Muscle of arm (tissue), 12 donors: Measurements from ENCODE around the gene GABARAPL2. TPM values are rescaled to one million over a fixed set of nuclear protein-coding genes. Genes with fewer than 3 reads are reported as not detected.

Source experiments
- DNase-seq: peaks from one replicate; pipeline ENCODE4 v3.0.0-alpha.2; 2013
- polyA plus RNA-seq, 12 donors: library from polyadenylated mRNA; unstranded; fragments of 120-200 nt; gene quantifications; one replicate each; pipeline ENCODE4 v1.2.1, GENCODE V29; 2013; ENCODE audit not compliant: insufficient read length in 12 of 12

The GABARAPL2 gene
- polyA plus RNA-seq, 12 donors = 81.4 to 204 (median 138) TPM; not detected in 1

DNA sequence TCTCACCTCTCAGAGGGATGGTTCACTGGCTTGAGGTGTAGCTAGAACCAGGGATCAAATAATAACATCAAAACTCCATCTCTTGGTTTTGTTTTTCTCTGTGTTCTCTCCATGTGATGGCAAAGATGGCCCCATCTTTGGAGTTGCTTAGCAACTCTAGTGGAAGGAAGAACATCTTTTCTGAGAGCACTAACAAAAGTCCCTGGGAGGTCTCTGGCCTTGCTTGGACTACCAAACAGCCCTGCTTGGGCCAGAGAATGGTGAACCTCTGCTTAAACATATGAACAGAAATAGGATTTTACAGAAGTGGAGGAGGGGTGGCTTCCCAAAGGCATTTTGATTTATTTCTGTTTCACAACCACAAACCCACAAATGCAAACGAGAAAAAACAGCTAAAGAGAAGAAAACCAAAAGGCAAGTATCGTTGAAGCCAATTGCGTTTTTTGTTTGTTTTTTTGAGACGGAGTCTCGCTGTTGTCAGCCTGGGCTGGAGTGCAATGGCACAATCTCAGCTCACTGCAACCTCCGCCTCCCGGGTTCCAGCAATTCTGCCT is 13.2 kb downstream of the GABARAPL2 start:
- DNase-seq = no peak

DNA sequence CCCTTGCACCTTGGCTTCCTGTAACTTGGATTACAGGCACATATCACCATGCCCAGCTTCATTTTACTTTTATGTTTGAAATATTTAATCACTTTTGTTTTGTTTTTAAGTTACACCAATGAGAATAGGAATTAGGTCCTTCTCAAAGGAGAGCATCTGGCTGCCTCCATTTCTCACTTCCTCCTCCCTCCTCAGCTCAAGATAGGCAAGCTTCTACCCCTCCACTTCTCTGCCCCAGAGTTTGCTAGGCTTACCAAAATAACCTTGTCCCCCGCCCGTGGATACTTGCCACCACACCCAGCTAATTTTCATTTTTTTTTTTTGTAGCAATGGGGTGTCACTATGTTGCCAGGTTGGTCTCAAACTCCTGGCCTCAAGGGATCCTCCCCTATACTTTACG is 17.9 kb downstream of the GABARAPL2 start:
- DNase-seq = no peak

- no peak for DNase-seq
Observed at GRCh38 chr16:75588716-75589115, 22.5 kb downstream of the GABARAPL2 start.

DNA sequence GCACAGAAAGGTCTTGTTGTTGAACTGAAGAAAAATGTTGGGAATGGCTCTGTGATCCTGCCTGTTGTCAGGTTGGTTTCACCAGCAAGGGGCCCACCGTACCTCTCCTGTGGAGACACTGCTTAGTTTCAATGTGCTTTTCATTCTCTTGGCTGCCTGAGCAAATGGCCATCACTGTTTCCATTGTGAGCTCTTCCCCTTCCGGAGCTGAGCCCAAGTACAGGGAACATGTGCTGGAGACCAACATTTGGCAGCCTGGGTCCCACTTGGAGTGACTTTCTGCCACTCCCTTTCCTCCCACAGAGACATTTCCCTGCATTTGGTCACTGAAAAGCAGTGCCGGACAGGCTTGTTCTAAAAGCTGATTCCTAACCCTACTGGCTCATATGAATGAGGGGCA is 23.1 kb downstream of the GABARAPL2 start:
- peak; percentile 81 for DNase-seq

DNA sequence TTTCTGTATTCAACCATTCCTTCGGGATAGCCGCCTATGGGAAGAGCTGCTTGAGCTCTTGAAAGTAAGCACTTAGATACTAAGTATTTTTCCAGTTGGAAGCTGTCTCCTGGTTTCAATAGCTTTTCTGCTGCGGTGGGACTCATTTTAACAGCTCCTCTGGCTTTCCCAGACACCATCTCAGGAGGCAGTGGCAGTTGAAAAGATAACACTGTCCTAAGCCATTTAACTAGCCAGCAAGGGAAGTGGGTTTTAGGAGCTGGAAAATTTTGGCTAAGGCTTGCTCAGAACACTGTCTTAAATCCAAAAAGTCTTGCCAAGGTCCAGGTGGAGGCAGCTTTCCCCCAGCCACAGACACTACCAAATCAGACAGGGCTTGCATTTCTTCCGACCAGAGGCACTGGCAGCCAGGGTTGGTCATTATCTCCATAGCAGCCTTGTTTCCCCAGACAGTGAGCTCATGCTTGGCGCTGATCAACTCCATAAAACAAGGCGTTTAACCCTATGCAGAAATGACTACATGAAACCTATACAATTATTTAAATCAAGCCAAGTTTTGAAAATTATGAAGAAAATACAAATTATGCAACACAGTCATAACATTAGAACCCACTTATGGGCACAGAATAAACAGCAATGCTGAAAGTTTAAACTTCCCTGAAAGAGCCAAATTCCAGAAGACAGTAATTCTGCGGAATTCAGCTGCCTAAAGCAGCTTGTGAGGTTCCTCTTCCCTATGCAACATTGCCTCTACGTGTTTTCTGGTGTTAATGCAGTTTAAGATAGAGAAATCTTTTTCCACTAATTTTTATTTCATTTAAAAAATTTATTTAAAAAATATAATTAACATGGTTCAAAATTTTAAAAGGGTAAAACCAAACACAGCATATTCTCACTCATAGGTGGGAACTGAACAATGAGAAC is 25.0 kb downstream of the GABARAPL2 start:
- DNase-seq = peak; percentile 92

DNA sequence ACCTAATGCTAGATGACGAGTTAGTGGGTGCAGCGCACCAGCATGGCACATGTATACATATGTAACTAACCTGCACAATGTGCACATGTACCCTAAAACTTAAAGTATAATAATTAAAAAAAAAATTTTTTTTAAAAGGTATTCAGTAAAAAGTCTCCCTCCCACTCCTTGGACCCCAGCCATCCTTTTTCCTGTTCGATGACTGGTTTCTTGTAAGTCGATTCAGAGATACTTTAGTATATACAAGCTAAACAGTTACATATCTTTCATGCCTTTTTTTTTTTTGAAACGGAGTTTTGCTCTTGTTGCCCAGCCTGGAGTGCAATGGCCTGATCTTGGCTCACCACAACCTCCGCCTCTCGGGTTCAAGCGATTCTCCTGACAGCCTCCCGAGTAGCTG is 25.7 kb downstream of the GABARAPL2 start:
- peak; percentile 57 for DNase-seq

GRCh38 chr16:75593308-75593707 is 27.1 kb downstream of the GABARAPL2 start:
- DNase-seq = no peak

DNA sequence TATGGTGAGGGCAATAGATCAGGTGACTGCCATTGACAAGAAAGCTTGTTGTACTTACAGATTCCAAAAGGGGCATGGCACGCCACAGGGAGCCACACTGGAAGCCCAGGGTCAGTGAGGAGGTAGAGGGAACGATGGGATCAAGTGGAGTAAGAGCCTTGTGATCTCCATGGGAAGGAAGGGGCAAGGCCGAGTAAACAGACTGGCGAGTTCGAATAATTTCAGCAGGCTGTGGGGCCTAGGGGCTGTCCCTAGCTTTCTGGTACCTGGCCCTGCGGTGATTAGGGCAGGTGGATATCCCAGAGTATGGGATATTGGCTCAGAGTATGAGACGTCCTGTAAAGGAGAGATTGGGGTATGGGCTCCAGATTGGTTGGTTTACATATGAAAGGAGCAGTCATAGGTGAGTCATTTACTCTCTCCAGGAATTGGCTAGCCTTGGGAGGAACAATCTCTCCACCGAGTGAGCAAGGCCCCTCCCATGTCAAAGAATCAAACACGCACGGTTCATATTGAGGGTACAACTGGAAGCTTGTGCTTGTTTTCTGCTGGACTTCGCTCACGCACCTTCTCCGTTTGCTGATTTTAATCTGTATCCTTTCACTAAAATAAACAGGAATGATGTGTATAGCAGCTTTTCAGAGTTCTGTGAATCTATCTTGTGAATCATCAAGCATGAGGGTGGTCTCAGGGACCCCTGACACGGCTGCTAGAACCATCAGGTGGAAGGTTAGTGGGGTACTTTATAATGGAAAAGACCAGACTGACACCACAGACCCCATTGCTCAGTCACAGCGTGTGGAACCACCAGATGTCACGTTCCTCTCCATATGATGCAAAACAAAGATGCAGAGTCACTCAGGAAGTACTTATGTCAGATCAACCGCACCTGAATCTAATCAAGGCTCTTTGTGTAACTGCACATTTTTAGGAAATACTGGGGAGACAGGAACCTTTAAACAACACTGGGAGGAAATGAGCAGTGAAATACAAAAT is 27.9 kb downstream of the GABARAPL2 start:
- DNase-seq = no peak

- DNase-seq = no peak
Observed at GRCh38 chr16:75599452-75600277, 33.5 kb downstream of the GABARAPL2 start.

DNA sequence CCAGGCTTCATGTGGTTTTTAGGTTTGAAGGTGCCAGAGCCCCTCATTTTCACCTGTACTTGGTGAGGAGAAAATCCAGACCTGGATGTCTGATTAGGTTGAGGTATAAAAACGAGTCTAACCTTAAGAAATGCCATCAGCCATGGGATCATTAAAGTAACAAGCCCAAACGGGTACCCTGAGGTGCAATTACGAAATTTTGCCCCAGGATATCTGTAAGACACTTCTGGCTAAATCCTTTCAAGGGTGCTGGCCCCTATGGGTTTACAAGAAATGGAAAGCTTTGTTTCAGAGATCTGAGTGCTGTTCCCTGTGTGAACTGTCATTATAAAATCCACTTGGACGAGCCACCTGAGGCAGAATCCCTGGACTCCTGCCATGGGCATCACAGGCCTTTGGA is 37.1 kb downstream of the GABARAPL2 start:
- no peak for DNase-seq

GRCh38 chr16:75606507-75606906 is 40.3 kb downstream of the GABARAPL2 start:
- no peak for DNase-seq

DNA sequence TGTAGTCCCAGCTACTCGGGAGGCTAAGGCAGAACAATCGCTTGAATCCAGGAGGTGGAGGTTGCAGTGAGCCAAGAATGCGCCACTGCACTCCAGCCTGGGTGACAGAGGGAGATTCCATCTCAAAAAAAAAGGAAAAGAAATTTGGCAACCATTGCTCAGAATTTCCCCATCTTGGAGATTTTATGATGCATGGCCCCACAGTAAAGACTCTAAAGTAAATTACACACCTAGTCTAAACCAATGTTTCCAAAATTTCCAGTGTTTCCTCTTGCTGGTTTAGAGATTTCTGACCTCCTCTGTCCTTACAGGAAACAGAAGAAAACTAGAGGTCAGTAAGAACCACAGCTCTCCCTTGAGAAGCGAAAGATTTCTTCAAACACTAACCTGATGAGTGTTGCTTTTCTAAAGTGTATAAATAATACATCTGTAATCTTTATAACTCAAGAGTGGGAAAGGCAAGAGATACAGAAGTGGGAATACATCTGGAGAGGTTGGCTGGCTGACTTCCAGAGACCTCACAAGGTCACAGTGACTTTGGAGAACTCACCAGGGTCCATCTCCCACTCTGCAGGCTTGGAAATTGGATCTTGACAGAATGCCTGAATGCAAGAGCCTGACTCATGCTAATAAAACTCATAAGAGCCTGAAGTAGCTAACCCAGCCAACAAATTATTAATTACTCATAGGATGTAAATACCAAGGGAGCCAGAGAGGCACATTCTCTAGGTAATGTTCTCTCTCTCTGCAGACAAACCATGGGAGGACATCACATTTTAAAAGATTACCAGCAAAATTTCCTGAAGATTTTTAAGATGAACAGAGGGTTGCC is 48.1 kb downstream of the GABARAPL2 start:
- DNase-seq = no peak

DNA sequence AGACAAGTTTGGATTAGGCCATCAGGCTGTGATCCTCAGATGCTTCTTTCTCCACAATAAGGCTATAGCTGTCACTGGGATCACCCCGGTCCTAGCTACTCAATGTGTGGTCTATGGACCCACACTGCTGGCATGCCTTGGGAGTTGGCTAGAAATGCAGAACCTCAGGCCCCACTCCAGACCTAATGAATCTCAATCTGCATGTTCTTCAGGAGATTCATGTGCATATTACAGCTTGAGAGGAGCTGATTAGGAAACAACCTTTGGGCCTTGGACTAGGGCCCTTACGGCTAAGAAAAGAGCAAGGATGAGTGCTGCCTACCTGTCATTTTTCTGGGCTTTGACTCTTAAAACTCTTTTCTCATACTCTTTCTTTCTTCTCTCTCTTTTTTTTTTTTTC is 49.4 kb downstream of the GABARAPL2 start:
- DNase-seq = no peak

- no peak for DNase-seq
Observed at GRCh38 chr16:75616521-75617010, 50.4 kb downstream of the GABARAPL2 start.

DNA sequence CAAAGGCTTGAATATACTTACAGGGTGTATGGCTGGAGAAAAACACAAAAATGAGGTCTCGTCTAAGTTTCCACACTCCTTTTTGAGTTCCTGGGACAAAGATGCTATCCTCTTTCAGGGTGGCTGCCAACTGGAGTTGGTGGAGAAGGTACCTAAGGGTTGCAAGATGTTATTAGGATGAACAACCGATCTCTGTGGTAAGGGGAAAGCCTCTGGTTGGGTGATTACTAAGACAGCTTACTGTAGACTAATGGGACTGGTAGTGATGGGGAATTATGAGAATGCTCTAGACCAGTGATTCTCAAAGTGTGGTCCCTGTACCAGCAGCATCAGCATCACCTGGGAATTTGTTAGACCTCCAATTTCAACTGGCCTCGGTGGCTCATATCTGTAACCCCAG is 50.9 kb downstream of the GABARAPL2 start:
- DNase-seq = no peak

DNA sequence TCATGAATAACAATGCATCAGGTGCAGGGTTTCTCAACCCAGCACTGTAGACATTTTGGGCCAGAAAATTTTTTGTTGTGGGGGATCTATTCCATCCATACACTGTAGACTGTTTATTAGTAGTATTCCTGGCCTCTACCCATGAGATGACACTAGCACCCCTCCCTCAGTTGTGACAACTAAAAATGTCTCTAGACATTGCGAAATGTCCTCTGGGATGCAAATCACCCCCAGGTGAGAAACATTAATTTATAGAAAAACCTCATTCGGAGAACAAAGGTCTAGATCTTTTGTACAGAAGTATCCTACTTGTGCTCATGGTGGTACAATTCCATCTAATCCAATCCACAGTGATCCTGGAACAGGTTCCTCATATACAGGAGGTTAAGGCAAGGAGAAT is 52.6 kb downstream of the GABARAPL2 start:
- DNase-seq = no peak

- DNase-seq = no peak
Observed at GRCh38 chr16:75620326-75621169, 54.4 kb downstream of the GABARAPL2 start.

- DNase-seq = peak; percentile 34
Observed at GRCh38 chr16:75621170-75621477, 54.9 kb downstream of the GABARAPL2 start.
